Right kidney (tissue), 1 donor: Measurements from ENCODE around the gene RNU1-1.
"Not testable (repeated sequence)": the region's sequence is repeated elsewhere in the genome, so short reads cannot be mapped to it uniquely, and the experiment has no call there.

Experiments used
- DNase-seq: peaks from one replicate; pipeline ENCODE4 v3.0.0-alpha.2; 2016

The RNU1-1 gene

GRCh38 chr1:16521679-16522078, 7.6 kb upstream of the RNU1-1 start:
- DNase-seq = not testable (repeated sequence)

DNA sequence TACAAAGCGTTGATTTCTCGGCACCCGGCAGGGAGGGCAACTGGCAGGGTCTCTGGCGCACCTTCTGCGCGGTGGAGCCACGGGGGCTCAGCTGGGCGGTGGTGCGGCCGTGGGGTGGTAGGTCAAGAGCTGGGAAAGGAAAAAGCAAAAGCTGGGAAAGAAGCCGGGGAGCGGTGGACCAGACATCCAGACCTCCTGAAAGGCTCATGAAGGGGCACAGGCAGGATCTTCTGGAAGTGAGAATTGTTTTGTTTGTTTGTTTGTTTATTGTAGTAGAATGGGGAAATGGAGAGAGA, 7.2 kb upstream of the RNU1-1 start:
- DNase-seq = no peak

GRCh38 chr1:16520435-16521287, 6.6 kb upstream of the RNU1-1 start:
- DNase-seq = peak; percentile 60

- DNase-seq = not testable (repeated sequence)
Measured at GRCh38 chr1:16519255-16519951, 5.3 kb upstream of the RNU1-1 start.

GRCh38 chr1:16518913-16519254, 4.8 kb upstream of the RNU1-1 start:
- DNase-seq = not testable (repeated sequence)

GRCh38 chr1:16516694-16517410, 2.8 kb upstream of the RNU1-1 start:
- not testable (repeated sequence) for DNase-seq

DNA sequence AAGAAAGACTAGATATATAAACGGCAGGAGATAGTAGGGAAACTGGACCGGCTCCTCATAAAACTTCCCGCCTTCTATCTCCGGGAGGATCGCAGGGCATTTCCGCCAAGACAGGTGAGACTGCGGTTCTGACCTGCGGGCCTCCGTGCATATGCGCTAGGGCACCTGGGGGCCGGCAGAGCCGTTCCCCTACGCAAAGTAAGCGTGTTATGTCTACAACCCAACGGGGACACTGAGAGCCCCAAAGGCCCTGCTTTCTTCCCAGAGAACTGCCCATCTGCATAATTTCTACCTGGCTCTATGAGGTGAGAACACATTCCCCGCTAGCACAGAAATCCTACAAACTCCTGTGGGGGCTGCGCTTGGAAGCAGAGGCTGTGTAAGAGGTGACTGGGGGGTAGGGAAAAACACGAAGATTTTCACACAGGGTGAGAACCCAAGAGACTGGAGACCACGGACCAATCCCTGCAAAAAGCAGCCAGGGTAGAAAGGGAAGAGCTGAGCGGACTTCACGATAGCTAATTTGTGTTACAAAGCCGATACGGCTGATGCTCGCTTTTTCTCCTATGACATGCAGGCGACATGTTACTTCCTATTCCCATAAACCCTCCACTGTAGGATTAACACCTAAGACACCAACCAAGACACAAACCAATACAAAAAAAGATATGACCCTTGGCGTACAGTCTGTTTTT, 526 bp downstream of the RNU1-1 start:
- DNase-seq = peak; percentile 75

DNA sequence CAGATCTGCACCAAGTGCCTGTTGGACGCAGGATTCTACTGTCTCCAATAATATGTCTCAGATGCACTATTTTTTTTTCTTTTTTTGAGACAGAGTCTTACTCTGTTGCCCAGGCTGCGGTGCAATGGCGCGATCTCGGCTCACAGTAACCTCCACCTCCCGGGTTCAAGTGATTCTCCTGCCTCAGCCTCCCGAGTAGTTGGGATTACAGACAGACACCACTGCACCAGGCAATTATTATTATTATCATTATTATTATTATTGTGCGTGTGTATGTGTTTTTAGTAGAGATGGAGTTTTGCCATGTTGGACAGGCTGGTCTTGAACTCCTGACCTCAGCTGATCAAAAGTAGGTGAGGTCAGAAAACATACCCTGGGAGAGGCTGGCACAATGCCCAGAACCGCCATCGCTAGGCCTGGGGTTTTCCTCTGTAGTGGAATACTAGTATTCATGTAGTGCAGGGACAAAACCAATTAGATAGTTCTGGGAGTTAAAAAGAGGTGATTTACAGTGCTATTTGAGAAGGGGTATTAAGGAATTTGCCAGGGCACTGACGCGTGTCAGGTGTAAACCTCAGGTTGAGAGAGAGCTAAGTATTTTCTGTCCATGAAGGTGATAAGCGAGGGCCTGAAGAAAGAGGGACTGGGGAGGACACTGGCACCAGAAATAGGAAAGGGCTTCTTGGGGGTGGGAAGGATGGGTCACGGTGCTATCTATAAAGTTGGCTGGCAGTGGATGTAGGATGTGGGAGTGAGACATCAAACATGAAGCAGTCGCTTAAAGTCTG, 1.3 kb downstream of the RNU1-1 start:
- DNase-seq = not testable (repeated sequence)

GRCh38 chr1:16511926-16512325, 2.2 kb downstream of the RNU1-1 start:
- DNase-seq = not testable (repeated sequence)

DNA sequence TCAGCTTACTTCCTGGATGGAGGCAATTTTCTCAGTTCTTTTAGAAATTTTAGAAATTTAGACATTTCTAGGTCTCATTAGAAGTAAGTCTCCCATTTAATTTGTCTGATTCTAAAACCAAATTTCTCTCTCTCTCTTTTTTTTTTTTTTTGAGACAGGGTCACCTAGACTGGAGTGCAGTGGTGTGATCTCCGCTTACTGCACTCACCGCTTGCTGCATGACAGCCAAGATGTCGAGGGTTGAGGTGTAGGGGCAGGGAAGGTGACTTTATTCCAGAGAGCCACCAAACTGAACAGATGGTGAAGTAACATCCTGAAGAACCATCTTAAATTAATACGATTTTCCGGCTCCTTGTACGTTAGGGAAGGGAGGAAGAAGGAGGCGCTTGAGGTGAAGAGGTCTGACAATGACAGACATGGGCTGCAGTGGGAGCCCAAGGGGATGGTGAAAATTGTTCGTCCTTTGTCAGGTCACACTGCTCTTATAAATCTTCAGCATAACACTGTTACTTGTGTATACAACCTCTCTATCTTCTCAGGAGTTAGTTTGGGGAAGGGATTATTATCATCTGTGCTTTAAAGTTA, 5.1 kb downstream of the RNU1-1 start:
- peak; percentile 62 for DNase-seq

- peak; percentile 68 for DNase-seq
Measured at GRCh38 chr1:16506364-16507136, 7.5 kb downstream of the RNU1-1 start.

DNA sequence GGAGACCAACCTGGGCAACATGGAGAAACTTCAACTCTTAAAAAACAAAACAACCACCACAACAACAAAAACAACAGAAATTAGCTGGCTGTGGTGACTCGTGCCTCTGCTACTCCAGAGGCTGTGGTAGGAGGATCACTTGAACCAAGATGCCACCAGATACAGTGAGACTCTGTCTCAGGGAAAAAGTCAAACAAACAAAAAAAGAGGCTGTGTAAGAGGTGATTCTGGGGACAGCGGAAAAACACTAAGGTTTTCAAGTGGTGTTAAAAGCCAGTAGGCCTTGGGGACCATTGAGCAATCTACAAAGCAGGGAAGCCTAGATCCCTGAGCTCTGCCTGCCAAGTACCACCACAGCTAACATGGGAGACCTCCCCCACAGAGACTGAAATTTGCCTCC, 8.2 kb downstream of the RNU1-1 start:
- not testable (repeated sequence) for DNase-seq

DNA sequence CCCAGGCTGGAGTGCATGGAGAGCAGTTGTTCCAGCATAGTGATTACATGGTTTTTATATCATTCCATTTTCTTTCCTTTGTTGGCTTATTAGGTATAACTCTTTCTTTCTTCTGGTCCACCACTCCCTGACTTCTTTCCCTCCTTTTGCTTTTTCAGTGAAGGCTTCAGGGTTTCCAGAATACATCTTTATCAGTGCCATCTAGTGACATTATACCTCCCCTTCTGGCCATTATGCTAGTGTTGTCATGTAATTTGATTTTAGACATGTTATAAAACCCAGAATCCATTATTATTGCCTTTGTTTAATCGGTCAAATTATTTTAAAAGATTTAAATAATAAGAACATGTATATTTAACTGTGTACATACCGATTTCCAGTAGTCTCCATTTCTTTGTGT, 10.6 kb downstream of the RNU1-1 start:
- DNase-seq = no peak

GRCh38 chr1:16501446-16501845, 12.6 kb downstream of the RNU1-1 start:
- DNase-seq = not testable (repeated sequence)

DNA sequence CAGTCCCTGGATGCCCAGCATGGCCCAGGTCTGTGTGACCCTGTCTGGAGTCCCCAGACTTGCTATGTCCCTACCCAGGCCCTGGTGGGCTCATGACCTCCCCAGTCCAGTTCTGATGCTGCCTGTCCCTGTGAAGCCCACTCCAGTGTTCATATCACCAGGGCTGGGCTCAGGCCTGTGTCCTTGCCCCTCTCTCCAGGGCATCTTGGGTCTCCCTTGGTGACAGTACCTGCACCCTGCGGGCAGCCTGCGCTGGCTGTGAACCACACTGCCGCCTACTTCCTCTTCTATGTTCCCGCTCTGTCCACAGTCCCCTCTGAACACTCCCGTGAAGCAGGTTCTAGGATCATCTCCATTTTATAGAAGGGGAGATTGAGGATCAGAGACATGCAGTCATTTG, 13.1 kb downstream of the RNU1-1 start:
- DNase-seq = not testable (repeated sequence)

DNA sequence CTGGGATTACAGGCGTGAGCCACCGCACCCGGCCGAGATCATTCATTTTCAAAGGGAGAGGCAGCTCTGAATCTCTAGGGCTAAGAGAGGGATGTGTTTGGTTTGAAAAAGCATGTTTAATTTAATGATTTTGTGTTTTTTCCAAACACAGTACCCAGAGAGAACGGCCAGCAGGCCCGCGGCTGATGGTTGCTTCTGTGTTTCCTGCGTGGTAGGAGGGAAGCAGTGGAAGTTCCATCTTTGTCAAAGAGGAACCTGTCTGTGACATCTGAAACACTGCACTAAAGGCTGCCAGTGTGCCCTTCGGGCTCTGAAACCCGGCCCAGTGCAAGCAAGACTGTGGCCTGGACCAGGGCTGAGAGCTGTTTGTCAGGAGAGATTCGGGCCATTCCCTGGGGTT, 13.6 kb downstream of the RNU1-1 start:
- DNase-seq = not testable (repeated sequence)

GRCh38 chr1:16498573-16499413, 15.3 kb downstream of the RNU1-1 start:
- DNase-seq = peak; percentile 89

- DNase-seq = not testable (repeated sequence)
Measured at GRCh38 chr1:16498047-16498446, 16.0 kb downstream of the RNU1-1 start.

DNA sequence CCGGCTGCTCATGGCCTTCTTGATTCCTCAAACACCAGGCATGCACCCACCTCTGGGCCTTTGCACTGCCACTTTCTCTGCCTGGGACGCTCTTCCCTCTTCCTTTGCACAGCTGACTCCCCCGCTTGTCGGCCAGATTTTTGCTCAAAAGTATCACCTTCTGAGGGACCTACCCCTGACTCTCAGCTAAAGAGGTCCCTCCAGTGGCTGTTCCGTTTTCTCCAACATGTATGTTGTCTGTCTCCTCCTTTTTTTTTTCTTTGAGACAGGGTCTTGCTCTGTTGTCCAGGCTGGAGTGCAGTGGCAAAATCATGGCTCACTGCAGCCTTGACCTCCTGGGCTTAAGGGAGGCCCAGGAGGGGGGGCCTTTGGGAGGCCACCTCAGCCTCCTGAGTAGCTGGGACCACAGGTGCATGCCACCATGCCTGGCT, 16.6 kb downstream of the RNU1-1 start:
- not testable (repeated sequence) for DNase-seq

GRCh38 chr1:16493731-16494130, 20.4 kb downstream of the RNU1-1 start:
- DNase-seq = not testable (repeated sequence)
